ENCODE measurements around the gene TRIM2.

GRCh38 chr4:153344131-153345011 is 140.1 kb downstream of the TRIM2 start, which contains the start of gene MND1:
- TF ChIP-seq, protein P1, sequence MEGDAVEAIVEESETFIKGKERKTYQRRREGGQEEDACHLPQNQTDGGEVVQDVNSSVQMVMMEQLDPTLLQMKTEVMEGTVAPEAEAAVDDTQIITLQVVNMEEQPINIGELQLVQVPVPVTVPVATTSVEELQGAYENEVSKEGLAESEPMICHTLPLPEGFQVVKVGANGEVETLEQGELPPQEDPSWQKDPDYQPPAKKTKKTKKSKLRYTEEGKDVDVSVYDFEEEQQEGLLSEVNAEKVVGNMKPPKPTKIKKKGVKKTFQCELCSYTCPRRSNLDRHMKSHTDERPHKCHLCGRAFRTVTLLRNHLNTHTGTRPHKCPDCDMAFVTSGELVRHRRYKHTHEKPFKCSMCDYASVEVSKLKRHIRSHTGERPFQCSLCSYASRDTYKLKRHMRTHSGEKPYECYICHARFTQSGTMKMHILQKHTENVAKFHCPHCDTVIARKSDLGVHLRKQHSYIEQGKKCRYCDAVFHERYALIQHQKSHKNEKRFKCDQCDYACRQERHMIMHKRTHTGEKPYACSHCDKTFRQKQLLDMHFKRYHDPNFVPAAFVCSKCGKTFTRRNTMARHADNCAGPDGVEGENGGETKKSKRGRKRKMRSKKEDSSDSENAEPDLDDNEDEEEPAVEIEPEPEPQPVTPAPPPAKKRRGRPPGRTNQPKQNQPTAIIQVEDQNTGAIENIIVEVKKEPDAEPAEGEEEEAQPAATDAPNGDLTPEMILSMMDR (conservative IDR thresholded peaks at IDR 0.05; ENCODE audit: low read length), result peak; percentile 90
- no peak for TF ChIP-seq EZH2phosphoT487 (IDR thresholded peaks at IDR 0.05; ENCODE audit: borderline replicate concordance, low read depth, low read length)
